GM19468 (cell line): ENCODE results near the gene VPS52.
A peak's percentile ranks its signal among the peaks of the same experiment; 100 is the strongest.

ENCODE experiments used
- ATAC-seq: cut with Tn5 transposase; IDR thresholded peaks from one replicate; pipeline ENCODE4 v1.9.1; 2021; ENCODE audit warnings: mild to moderate bottlenecking, moderate library complexity, moderate number of reproducible peaks; ENCODE audit not compliant: unreplicated experiment; ENCODE audit errors: extremely low read depth

The VPS52 gene

GRCh38 chr6:33306356-33306755 lies 34.7 kb upstream of the VPS52 start:
- no peak for ATAC-seq

GRCh38 chr6:33305052-33305451 lies 33.4 kb upstream of the VPS52 start:
- ATAC-seq, result no peak

GRCh38 chr6:33304216-33304615 lies 32.5 kb upstream of the VPS52 start:
- ATAC-seq, result no peak

GRCh38 chr6:33301877-33302276 lies 30.2 kb upstream of the VPS52 start:
- no peak for ATAC-seq

- no peak for ATAC-seq
Measured at GRCh38 chr6:33299237-33299944, 27.7 kb upstream of the VPS52 start.

- no peak for ATAC-seq
Measured at GRCh38 chr6:33298773-33299236, 27.1 kb upstream of the VPS52 start, which contains the start of gene RGL2. Gene RGL2 (minus strand): TSS chr6:33298942. CDS start chr6:33298610, 332 bp downstream.

GRCh38 chr6:33297956-33298772 lies 26.5 kb upstream of the VPS52 start:
- ATAC-seq, result no peak

GRCh38 chr6:33297406-33297955 lies 25.8 kb upstream of the VPS52 start:
- no peak for ATAC-seq

GRCh38 chr6:33296797-33297405 lies 25.2 kb upstream of the VPS52 start:
- ATAC-seq, result no peak

GRCh38 chr6:33295621-33296369 lies 24.1 kb upstream of the VPS52 start:
- ATAC-seq, result no peak

- ATAC-seq, result no peak
Measured at GRCh38 chr6:33294086-33294823, 22.6 kb upstream of the VPS52 start.

GRCh38 chr6:33292996-33293682 lies 21.5 kb upstream of the VPS52 start:
- ATAC-seq, result no peak

GRCh38 chr6:33290459-33290858 lies 18.8 kb upstream of the VPS52 start:
- no peak for ATAC-seq

- ATAC-seq, result peak; percentile 15
Measured at GRCh38 chr6:33289784-33290315, 18.2 kb upstream of the VPS52 start.

- peak; percentile 62 for ATAC-seq
Measured at GRCh38 chr6:33288921-33289783, 17.5 kb upstream of the VPS52 start, which contains the start of the genes PFDN6 and WDR46. Gene PFDN6 (plus strand): TSS chr6:33289601. CDS start chr6:33289857, 256 bp downstream. Gene WDR46 (minus strand): TSS chr6:33289239. CDS start chr6:33289170, 69 bp downstream.

GRCh38 chr6:33288141-33288920 lies 16.7 kb upstream of the VPS52 start:
- ATAC-seq, result no peak
